ENCODE data around the gene ABR. TPM values are rescaled to one million over a fixed set of nuclear protein-coding genes. Genes with fewer than 3 reads are reported as not detected.
"Not testable (repeated sequence)": the region's sequence is repeated elsewhere in the genome, so short reads cannot be mapped to it uniquely, and the experiment has no call there.

Gene ABR
- total RNA-seq, 1 donor from 2014 or later = 63.6 TPM

GRCh38 chr17:1206026-1206777 is 26.4 kb upstream of the ABR start:
- Mint-ChIP-seq H3K27ac (no peak overlapping the region), H3K9me3 (no peaks in the 10 kb centered on the region), H3K36me3 (no peaks in the 10 kb centered on the region), H3K4me1 (ENCODE audit: unreplicated experiment) (no peaks in the 10 kb centered on the region), H3K27me3 (peaks cover 36% of the 10 kb centered on the region), H3K4me3 (no peak overlapping the region)
- no peak for DNase-seq (ENCODE audit: extremely low spot score, unreplicated experiment)
- TF ChIP-seq, protein P1, sequence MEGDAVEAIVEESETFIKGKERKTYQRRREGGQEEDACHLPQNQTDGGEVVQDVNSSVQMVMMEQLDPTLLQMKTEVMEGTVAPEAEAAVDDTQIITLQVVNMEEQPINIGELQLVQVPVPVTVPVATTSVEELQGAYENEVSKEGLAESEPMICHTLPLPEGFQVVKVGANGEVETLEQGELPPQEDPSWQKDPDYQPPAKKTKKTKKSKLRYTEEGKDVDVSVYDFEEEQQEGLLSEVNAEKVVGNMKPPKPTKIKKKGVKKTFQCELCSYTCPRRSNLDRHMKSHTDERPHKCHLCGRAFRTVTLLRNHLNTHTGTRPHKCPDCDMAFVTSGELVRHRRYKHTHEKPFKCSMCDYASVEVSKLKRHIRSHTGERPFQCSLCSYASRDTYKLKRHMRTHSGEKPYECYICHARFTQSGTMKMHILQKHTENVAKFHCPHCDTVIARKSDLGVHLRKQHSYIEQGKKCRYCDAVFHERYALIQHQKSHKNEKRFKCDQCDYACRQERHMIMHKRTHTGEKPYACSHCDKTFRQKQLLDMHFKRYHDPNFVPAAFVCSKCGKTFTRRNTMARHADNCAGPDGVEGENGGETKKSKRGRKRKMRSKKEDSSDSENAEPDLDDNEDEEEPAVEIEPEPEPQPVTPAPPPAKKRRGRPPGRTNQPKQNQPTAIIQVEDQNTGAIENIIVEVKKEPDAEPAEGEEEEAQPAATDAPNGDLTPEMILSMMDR (conservative IDR thresholded peaks at IDR 0.05) = no peak

DNA sequence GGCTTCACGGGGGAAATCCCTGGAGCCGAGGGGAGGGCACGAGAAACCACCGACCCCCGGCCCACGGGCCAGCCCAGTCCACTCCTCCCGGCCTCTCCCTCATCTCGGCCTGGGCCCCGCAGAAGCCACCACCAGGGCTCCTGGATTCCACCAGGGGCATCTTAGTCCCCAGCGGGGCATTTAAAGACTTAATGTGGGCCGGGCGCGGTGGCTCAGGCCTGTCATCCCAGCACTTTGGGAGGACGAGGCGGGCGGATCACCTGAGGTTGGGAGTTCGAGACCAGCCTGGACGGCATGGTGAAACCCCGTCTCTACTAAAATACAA is 24.1 kb upstream of the ABR start:
- Mint-ChIP-seq H3K4me3 (peak overlapping the region; percentile 52), H3K36me3 (no peaks in the 10 kb centered on the region), H3K27me3 (peaks cover 22% of the 10 kb centered on the region), H3K27ac (no peak overlapping the region), H3K4me1 (ENCODE audit: unreplicated experiment) (no peaks in the 10 kb centered on the region), H3K9me3 (no peaks in the 10 kb centered on the region)
- no peak for DNase-seq (ENCODE audit: extremely low spot score, unreplicated experiment)
- TF ChIP-seq, protein P1 (conservative IDR thresholded peaks at IDR 0.05) = peak; percentile 28

- Mint-ChIP-seq H3K27ac (no peak overlapping the region), H3K4me3 (peak overlapping the region; percentile 49), H3K36me3 (no peaks in the 10 kb centered on the region), H3K9me3 (no peaks in the 10 kb centered on the region), H3K27me3 (peaks cover 20% of the 10 kb centered on the region), H3K4me1 (ENCODE audit: unreplicated experiment) (no peaks in the 10 kb centered on the region)
- TF ChIP-seq, protein P1 (conservative IDR thresholded peaks at IDR 0.05) = no peak
- no peak for DNase-seq (ENCODE audit: extremely low spot score, unreplicated experiment)
These were observed 23.6 kb upstream of the ABR start for GRCh38 chr17:1203111-1203966.

DNA sequence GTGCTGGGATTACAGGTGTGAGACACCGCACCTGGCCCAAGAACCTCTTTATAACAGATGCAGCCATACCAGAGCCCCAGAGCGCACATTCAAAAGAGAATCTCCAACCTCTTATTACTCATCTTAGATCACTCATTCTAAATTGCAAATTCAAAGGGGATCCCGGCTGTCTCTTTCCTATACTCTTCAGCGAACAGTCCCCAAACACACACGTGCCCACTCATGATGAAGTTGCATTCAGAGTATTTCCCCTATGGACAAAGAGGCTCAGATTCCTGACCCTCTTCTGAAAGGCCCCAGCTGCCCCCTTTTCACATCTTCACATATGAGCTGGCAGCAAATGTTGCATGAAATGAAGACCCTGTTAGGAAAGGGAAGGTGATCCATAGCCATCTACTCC is 22.5 kb upstream of the ABR start:
- Mint-ChIP-seq H3K36me3 (no peaks in the 10 kb centered on the region), H3K27ac (no peak overlapping the region), H3K27me3 (peaks cover 14% of the 10 kb centered on the region), H3K4me3 (peak overlapping the region; percentile 23), H3K4me1 (ENCODE audit: unreplicated experiment) (no peaks in the 10 kb centered on the region), H3K9me3 (no peaks in the 10 kb centered on the region)
- no peak for DNase-seq (ENCODE audit: extremely low spot score, unreplicated experiment)
- TF ChIP-seq, protein P1 (conservative IDR thresholded peaks at IDR 0.05) = no peak

- TF ChIP-seq, protein P1 (conservative IDR thresholded peaks at IDR 0.05) = no peak
- H3K9me3 Mint-ChIP-seq = no peaks in the 10 kb centered on the region
- H3K4me1 Mint-ChIP-seq (ENCODE audit: unreplicated experiment) = no peaks in the 10 kb centered on the region
- peaks cover 14% of the 10 kb centered on the region for H3K27me3 Mint-ChIP-seq
- H3K4me3 Mint-ChIP-seq = no peak overlapping the region
- no peak for DNase-seq (ENCODE audit: extremely low spot score, unreplicated experiment)
- no peaks in the 10 kb centered on the region for H3K36me3 Mint-ChIP-seq
- no peak overlapping the region for H3K27ac Mint-ChIP-seq
These were observed 21.4 kb upstream of the ABR start for GRCh38 chr17:1201132-1201702.

DNA sequence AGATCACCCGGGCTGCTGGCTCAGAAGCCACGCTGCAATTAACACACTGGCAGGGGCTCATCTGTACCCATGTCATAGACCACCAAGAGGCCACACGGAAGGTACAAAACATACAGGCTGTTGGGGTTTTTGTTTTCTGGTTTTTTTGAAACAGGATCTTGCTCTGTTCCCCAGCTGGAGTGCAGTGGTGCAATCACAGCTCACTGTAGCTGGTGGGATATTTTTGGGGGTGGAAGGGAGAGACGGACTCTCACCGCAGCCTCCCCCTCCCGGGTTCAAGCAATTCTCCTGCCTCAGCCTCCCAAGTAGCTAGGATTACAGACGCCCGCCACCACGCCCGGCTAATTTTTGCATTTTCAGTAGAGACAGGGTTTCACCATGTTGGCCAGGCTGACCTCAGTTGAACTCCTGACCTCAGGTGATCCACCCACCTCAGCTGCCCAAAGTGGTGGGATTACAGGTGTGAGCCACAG is 19.5 kb upstream of the ABR start:
- not testable (repeated sequence) for H3K9me3 Mint-ChIP-seq; H3K4me1 Mint-ChIP-seq (ENCODE audit: unreplicated experiment); H3K27me3 Mint-ChIP-seq; DNase-seq (ENCODE audit: extremely low spot score, unreplicated experiment); H3K4me3 Mint-ChIP-seq; H3K27ac Mint-ChIP-seq; H3K36me3 Mint-ChIP-seq

All from type B pancreatic cell (in vitro differentiated cells).